Measurements from ENCODE around the gene GPD2. TPM values are rescaled to one million over a fixed set of nuclear protein-coding genes. Genes with fewer than 3 reads are reported as not detected.

Gene GPD2
- total and polyA plus RNA-seq, 7 donors, result 6.3 to 86.6 (median 24.0) TPM

- Histone ChIP-seq H3K27ac (no peak overlapping the region), H3K9me3 (no peaks in the 10 kb centered on the region), H3K4me3 (no peak overlapping the region), H3K27me3 (ENCODE audit: insufficient read depth in 3 of 3, low read length in 2 of 3) (no peaks in the 10 kb centered on the region), H3K36me3 (ENCODE audit: insufficient read depth in 1 of 2, low read depth in 1 of 2) (peaks cover 0 to 32% of the 10 kb centered on the region in 2 donors), H3K4me1 (peaks cover 11% of the 10 kb centered on the region)
- 88 to 93% (median 89%) methylated on average over 3 of the region's 3 CpGs for WGBS, 3 donors
- intact Hi-C loops (cut with DNase I), result no loop called here
- DNase-seq (no peak), ATAC-seq (no peak)
- TF ChIP-seq CTCF (IDR thresholded peaks at IDR 0.05), result no peak
Observed at GRCh38 chr2:156561326-156561725, 125.1 kb downstream of the GPD2 start.

GRCh38 chr2:156562124-156562523, 125.9 kb downstream of the GPD2 start:
- intact Hi-C loops (cut with DNase I), result no loop called here
- 12 to 42% (median 16%) methylated on average over 1 of the region's 1 CpG for WGBS, 3 donors
- Histone ChIP-seq H3K27me3 (ENCODE audit: insufficient read depth in 3 of 3, low read length in 2 of 3) (no peaks in the 10 kb centered on the region), H3K4me1 (peaks cover 11% of the 10 kb centered on the region), H3K4me3 (no peak overlapping the region), H3K36me3 (ENCODE audit: insufficient read depth in 1 of 2, low read depth in 1 of 2) (peaks cover 0 to 31% of the 10 kb centered on the region in 2 donors), H3K27ac (no peak overlapping the region), H3K9me3 (no peaks in the 10 kb centered on the region)
- ATAC-seq (peak in 2 of 4 donors; percentile 52 to 53), DNase-seq (no peak)
- TF ChIP-seq CTCF (IDR thresholded peaks at IDR 0.05), result no peak

- H3K9me3 ChIP-seq, result no peaks in the 10 kb centered on the region
- intact Hi-C loops (cut with DNase I), result no loop called here
Observed at GRCh38 chr2:156563994-156564753, 128.0 kb downstream of the GPD2 start.

GRCh38 chr2:156565066-156565710, 129.0 kb downstream of the GPD2 start:
- H3K4me3 ChIP-seq, result no peak overlapping the region
- H3K36me3 ChIP-seq (ENCODE audit: insufficient read depth in 1 of 2, low read depth in 1 of 2), result peaks cover 4 to 25% of the 10 kb centered on the region in 2 donors
- DNase-seq (no peak), ATAC-seq (no peak)
- intact Hi-C loops (cut with DNase I), result no loop called here
- no peak for TF ChIP-seq CTCF (IDR thresholded peaks at IDR 0.05)
- 78 to 86% (median 79%) methylated on average over 5 of the region's 5 CpGs for WGBS, 3 donors
- H3K9me3 ChIP-seq, result no peaks in the 10 kb centered on the region
- no peak overlapping the region for H3K27ac ChIP-seq
- H3K27me3 ChIP-seq (ENCODE audit: insufficient read depth in 3 of 3, low read length in 2 of 3), result no peaks in the 10 kb centered on the region
- H3K4me1 ChIP-seq, result peaks cover 11% of the 10 kb centered on the region

More at GRCh38 chr2:156563994-156564753, 128.0 kb downstream of the GPD2 start:
- Histone ChIP-seq H3K4me1 (peaks cover 11% of the 10 kb centered on the region), H3K27ac (no peak overlapping the region), H3K4me3 (no peak overlapping the region), H3K27me3 (ENCODE audit: insufficient read depth in 3 of 3, low read length in 2 of 3) (no peaks in the 10 kb centered on the region), H3K36me3 (ENCODE audit: insufficient read depth in 1 of 2, low read depth in 1 of 2) (peaks cover under 1 to 23% of the 10 kb centered on the region in 2 donors)
- TF ChIP-seq CTCF (IDR thresholded peaks at IDR 0.05), result no peak
- WGBS, 3 donors, result 96 to 97% (median 96%) methylated on average over 4 of the region's 4 CpGs
- no peak for ATAC-seq
- no peak for DNase-seq
